Measurements from ENCODE around the gene PLOD2.

Gene PLOD2

DNA sequence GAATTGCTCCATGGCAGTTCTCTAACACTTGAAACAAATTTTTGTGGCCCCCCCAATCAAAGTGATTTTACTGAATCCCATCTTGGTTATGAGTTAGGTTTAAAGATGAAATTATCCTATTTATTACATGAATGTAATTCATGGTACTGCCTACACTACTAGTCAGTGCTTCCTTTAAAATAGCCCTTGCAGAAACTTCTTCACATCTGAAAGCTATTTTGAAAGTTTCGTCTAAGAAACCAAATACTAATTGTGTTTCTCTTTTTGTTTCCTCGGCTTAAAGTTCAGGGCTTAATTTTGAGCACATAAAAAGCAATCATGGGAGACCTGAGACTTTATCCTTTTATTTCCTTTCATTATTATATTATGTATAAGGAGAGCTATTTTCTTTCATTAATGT, 72.1 kb downstream of the PLOD2 start:
- DNase-seq (ENCODE audit: extremely low read depth, low read depth), result no peak
- TF ChIP-seq, protein P1, sequence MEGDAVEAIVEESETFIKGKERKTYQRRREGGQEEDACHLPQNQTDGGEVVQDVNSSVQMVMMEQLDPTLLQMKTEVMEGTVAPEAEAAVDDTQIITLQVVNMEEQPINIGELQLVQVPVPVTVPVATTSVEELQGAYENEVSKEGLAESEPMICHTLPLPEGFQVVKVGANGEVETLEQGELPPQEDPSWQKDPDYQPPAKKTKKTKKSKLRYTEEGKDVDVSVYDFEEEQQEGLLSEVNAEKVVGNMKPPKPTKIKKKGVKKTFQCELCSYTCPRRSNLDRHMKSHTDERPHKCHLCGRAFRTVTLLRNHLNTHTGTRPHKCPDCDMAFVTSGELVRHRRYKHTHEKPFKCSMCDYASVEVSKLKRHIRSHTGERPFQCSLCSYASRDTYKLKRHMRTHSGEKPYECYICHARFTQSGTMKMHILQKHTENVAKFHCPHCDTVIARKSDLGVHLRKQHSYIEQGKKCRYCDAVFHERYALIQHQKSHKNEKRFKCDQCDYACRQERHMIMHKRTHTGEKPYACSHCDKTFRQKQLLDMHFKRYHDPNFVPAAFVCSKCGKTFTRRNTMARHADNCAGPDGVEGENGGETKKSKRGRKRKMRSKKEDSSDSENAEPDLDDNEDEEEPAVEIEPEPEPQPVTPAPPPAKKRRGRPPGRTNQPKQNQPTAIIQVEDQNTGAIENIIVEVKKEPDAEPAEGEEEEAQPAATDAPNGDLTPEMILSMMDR (IDR thresholded peaks at IDR 0.05; ENCODE audit: low read depth, low read length), result no peak

DNA sequence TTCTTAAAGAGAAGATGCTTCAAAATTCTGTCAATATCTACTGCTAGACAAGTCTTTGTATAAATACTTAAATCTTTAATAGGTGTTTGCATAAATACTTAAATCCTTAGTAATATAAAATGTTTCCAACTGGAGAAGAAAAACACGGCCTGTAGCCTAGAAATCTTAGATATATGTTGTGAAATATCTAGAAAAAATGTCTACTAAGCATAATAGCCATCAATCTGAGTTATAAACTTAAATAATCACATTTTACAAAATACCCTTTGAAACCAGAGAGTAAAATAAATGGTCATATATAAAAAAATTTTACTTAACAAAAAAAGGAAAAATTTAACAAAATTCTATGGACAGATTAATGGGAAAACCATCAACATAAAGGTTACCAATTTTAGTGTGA, 73.9 kb downstream of the PLOD2 start:
- no peak for DNase-seq (ENCODE audit: extremely low read depth, low read depth)

DNA sequence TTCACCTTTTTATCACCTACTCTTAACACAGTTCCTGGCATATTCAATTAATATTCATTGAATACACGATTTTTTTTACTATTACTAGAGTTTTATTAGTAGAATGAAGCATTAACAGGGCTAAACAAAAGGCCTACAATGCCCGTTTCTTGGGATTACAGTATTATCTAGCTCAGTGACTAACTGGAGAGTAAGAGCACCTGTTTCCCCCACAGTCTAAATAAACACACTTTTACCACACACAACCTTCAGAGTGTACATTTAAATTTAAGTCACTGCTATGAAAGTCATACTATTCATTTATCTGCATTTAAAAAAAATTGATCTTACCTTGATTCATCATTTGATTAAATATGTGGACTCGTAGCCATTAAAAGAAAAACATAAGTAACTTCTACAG, 74.8 kb downstream of the PLOD2 start:
- DNase-seq (ENCODE audit: extremely low read depth, low read depth), result no peak
- TF ChIP-seq, protein P1 (IDR thresholded peaks at IDR 0.05; ENCODE audit: low read depth, low read length), result no peak

More for the DNA sequence above, 73.9 kb downstream of the PLOD2 start:
- TF ChIP-seq, protein P1 (IDR thresholded peaks at IDR 0.05; ENCODE audit: low read depth, low read length), result no peak

DNA sequence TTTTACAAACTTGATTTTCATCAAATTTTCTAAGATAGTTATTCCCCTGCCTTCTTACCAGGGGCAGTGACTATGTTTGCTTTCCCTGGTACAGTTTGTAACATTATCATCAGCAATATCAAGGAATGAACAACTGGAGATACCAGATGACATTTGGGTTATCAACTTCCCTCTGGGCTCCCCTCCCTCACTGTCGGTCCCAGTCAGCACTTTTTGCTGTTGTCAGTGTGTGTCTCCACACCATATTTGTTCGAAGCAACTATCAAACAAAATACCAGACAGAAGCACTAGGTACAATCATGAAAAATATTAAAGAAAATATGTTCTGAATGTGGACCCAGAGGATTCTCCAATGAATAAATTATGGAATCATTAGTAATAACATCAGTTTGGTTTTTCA, 75.3 kb downstream of the PLOD2 start:
- TF ChIP-seq, protein P1 (IDR thresholded peaks at IDR 0.05; ENCODE audit: low read depth, low read length), result no peak
- DNase-seq (ENCODE audit: extremely low read depth, low read depth), result no peak

DNA sequence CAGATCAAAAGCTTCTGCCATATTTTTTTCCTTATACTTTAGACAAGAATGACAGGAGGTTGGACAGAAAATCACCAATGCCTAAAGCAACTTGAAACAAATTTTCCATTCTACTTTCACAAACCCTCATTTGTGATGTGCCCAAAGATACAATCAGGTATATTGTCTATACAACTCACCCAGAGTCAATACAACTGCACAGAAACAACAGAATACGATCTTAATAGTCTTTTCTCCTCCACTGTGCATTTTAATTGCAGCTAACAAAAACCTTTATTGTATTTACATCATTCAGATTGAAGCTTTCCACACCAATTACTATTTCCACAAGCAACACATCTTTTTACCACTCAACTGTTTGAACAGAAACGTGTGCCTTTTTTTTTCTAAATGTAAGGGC, 80.4 kb downstream of the PLOD2 start:
- no peak for DNase-seq (ENCODE audit: extremely low read depth, low read depth)
- TF ChIP-seq, protein P1 (IDR thresholded peaks at IDR 0.05; ENCODE audit: low read depth, low read length), result no peak

DNA sequence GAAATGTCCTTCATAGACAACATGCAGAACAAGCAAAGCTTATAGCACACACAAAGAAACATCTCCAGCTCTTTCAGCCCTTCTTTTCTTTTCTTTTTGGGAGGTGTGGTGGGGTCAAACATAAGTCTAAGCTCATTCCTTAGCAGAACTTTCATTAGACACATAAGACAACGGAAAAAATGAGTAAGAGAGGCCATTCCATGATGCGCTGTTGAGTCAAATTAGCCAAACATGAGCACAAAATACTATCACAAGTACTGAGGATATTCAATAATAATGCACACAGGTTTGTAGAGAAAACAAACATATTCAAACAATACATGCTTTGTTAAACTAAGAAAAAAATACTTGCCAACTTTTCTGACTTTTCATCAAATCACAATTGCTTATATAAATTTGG, 83.0 kb downstream of the PLOD2 start:
- TF ChIP-seq, protein P1 (IDR thresholded peaks at IDR 0.05; ENCODE audit: low read depth, low read length), result no peak

DNA sequence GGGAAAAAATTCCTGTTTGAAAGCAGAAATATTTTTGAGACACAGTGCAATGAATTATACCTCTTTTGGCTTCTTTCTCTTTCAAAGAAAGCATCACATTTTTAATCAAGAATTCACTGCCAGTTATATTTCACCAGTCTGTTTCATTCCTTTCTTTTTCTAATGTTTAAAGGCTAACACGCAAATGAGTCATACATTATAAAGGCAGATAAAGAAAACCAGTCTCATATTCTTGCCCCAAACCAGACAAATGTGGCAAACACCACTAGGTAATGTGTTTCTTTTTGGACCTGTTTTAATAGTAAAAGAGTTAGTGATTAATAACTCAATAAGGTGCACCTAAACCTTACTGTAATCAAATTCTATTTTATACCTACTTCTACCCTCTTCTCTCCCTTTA, 83.8 kb downstream of the PLOD2 start:
- TF ChIP-seq, protein P1 (IDR thresholded peaks at IDR 0.05; ENCODE audit: low read depth, low read length), result no peak

More for the DNA sequence above, 83.0 kb downstream of the PLOD2 start:
- no peak for DNase-seq (ENCODE audit: extremely low read depth, low read depth)

More for the DNA sequence above, 83.8 kb downstream of the PLOD2 start:
- DNase-seq (ENCODE audit: extremely low read depth, low read depth), result no peak

All from AG09319 (cell line).